ELR (cell line): Measurements from ENCODE around the gene ENOPH1.
"Not testable (repeated sequence)": the region's sequence is repeated elsewhere in the genome, so short reads cannot be mapped to it uniquely, and the experiment has no call there.

ENCODE experiments used
- DNase-seq: peaks from one replicate; pipeline ENCODE4 v3.0.0-alpha.2; 2015; ENCODE audit warnings: low read depth

Gene ENOPH1

DNA sequence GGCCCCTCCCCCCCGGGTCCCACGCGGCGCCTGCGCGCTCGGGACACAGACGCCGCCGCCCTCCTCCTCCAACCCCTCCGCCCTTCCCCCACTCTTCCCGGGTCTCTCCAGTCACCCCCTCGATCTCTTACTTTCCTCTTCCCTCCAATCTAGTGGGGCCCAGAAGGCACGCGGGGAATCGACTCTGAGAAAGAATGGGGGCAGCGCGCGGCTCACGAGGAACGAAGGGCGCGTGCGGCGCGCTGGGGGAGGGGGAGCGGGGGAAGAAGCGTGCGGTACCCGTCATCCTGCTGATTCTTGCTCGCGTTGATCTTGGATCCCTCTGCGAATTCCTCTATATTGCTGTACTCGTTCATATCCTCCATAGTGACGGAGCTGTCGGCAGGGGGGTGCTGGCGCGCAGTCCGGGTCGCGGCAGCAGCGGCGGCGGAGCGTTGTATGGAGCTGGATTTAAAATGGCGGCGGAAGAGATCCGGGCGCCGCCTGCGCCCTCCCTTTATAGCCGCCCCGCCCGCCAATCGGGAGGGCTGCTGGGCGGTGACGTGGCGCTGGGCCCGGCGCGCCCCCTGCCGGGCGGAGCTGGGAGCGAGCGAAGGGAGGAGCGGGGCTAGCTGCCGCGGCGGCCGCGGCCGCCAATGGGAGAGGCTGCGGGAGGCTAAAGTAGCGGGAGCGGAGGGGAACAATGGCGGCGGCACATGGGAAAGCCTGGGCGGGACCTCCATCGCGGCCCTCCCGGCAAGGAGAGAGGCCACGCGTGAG, 1.2 kb upstream of the ENOPH1 start:
- peak; percentile 84 for DNase-seq

DNA sequence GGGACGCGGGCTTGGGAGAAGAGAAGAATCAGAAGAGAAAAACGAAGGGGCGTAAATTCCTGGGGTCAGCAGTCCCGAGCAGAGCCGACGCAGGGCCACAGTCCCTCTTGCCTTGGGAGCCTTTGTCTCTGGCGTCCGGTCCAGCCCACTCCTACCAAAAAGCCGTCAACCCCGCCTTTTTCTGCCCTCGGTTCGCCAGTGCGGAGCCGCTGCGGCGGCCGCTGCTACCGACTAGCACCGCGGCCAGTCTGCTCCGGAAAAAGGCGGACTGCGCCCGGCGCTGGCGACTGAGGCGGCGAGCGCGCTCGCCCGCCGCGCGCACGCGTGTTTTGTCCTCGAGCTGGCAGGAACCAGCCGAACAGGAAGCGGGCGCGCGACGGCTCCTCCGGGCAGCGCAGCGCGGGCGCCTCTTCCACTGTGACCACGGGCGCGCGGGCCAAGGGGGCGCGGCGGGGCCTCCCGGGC, 630 bp upstream of the ENOPH1 start:
- DNase-seq, result no peak

- peak; percentile 54 for DNase-seq
Observed at GRCh38 chr4:82430964-82431745, 765 bp downstream of the ENOPH1 start.

- DNase-seq, result no peak
Observed at GRCh38 chr4:82431831-82432230, 1.4 kb downstream of the ENOPH1 start.

GRCh38 chr4:82432596-82432995, 2.2 kb downstream of the ENOPH1 start:
- DNase-seq, result no peak

DNA sequence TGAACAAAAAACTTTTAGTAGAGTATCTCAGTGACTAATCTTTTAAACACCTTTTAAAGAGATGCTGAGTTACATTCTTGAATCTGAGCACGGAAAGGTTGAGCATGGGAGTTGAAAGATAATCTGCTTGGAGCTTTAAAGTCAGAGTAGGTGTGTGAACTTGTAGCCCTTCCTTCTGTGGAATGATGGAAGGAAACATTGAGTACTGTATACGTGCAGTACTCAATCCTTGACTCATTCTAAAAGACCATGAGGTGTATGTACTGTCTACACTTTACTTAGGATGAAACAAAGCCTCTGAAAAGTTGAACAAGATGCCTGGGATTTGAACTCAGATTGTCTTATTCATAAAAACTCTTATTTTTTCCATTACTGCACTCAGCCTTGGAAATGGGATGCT, 3.4 kb downstream of the ENOPH1 start:
- DNase-seq, result no peak

GRCh38 chr4:82434949-82435348, 4.6 kb downstream of the ENOPH1 start:
- no peak for DNase-seq

DNA sequence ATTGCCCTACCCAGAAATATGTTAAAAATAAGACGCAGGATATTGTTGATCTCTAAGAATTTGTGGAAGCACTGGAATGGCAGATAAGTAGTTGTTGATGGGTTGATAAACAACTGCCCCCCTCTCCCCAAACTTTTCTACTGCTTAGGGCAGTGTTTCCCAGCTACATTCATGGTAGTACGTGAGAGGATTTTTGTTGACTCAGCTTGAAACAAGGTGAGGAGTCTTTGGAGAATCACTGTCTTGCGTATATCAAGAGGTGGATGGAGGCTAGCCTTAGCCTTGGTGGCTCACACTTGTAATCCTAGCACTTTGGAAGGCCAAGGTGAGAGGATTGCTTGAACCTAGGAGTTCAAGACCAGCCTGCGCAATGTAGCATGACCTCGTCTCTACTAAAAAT, 5.7 kb downstream of the ENOPH1 start:
- DNase-seq, result no peak

- DNase-seq, result no peak
Observed at GRCh38 chr4:82436780-82437179, 6.4 kb downstream of the ENOPH1 start.

GRCh38 chr4:82437285-82438005, 7.1 kb downstream of the ENOPH1 start:
- no peak for DNase-seq

DNA sequence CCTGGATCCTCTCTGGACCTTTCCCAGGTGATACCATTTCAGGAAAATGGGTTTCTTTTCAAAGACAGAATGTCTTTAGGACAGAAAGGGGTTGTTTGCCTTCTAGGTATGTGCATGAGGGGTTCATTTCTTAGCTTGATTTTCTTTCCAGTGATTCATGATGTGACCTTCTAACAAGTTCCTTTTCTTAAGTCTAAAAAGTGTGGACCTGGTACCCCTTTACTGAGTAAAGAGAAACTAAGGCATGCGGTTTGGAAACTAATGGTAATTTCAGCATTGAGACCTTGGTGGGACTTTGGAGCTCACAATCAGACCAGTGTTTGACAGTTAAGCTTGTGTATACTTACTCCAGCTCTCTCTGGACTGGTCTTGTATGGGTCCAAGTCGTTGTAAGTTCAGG, 8.7 kb downstream of the ENOPH1 start:
- no peak for DNase-seq

DNA sequence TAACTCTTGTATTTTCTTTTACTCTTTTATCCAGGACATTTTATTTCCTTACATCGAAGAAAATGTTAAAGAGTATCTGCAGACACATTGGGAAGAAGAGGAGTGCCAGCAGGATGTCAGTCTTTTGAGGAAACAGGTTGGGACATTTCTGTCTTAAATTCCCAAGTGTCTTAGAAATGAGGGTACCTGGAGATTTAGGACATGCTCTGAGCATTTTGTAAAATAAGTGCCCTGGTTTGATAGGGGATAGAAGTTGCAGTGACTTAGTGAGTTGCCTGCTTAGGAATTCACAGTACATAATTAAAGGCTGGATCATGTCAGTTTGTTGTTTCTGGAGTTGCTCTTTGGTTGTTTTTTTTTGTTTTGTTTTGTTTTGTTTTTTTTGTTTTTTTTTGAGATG, 17.5 kb downstream of the ENOPH1 start:
- DNase-seq, result no peak

- DNase-seq, result no peak
Observed at GRCh38 chr4:82450966-82451755, 20.8 kb downstream of the ENOPH1 start.

DNA sequence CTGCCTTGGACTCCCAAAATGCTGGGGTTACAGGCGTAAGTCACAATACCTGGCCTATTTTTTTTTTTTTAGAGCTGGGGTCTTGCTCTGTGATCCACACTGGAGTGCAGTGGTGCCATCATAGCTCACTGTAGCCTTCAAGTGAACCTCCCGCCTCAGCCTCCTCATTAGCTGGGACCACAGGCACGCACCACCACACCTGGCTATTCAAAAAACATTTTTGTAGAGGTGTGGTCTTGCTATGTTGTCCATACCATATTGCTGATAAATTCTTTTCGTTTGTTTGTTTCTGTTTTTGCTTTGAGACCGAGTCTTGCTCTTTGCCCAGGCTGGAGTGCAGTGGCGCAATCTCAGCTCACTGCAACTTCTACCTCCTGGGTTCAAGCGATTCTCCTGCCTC, 21.6 kb downstream of the ENOPH1 start:
- DNase-seq, result no peak

- no peak for DNase-seq
Observed at GRCh38 chr4:82457266-82457665, 26.9 kb downstream of the ENOPH1 start.

- DNase-seq, result no peak
Observed at GRCh38 chr4:82458729-82459128, 28.3 kb downstream of the ENOPH1 start.

GRCh38 chr4:82461710-82462109, 31.3 kb downstream of the ENOPH1 start:
- no peak for DNase-seq

DNA sequence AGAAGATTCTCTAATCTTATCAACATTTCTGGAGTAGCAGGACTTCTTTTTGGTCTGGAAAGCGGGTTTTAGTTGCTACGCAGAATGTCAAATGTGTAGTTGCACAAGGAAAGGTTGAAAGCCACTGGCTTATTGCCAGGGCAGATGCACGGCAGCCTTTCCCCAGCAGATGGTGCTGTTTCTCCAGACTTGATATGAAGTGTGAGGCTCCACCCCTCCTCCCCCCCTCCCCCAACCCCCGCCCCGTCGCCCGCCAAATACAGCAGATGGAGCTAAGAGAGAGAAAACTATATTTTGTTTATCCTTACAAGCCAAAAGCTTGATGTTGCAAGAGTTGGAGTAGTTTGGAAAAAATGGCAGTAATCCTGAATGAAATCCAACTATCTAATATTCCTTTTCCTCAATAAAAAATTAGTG, 32.0 kb downstream of the ENOPH1 start:
- peak; percentile 84 for DNase-seq

DNA sequence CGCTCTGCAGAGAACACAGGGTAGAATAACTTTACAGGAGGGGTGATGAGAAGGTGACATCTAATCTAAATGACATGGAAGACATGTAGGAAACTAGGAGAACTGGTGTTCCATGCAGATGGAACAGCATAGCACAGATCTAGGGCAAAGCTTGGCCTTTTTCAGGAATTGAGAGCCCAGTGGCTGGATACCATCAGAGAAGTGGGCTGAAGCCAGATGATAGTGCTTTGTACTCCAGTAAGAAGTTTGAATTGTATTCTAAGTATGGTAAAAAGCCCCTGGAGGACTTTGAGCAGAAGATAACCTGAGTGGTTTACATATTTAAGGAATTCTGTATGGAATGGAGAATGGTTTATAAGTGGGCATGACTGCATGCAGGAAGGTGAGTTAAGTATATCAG, 32.8 kb downstream of the ENOPH1 start:
- no peak for DNase-seq

DNA sequence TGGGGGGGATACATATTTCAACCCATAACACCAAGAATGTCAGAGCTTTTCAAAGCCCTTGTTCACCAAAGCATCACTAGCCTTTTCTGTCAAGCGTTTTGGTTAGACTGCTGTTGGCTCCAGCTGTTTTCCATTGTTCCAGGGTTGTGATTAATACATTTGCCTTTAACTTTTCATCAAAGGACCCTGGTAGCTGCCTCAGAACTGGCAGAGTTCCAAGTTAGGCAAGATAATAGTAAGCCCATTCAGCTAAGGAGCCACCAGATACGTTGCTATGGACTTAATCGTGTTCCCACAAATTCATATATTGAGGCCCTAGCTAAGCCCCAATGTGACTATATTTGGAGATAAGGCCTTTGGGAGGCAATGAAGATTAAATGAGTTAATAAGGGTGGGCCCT, 37.1 kb downstream of the ENOPH1 start:
- no peak for DNase-seq

DNA sequence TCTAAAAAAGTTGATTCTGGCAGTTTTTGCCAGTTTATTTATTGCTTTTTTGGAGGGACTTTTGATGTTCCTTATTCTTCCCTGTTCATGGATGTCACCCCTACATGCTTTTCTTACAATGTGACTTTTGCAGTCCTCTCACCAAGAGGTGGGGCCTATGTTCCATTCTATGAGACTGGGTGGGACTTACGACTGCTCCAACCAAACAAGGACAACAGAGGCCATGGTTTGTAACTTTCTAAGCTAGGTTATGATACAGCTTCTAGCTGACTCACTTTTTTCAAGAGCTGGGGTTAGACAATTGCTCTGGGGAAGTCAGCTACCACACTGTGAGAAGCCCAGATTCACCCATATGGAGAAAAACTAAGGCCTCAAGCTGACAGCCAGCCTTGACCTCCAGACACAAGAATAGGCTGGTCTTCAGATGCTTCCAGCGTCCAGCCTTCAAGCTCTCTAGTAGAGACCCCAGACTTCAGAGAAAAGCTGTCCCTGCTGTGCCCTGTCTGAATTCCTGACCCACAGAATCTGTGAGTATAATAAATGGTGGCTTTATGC, 39.5 kb downstream of the ENOPH1 start:
- peak; percentile 56 for DNase-seq

DNA sequence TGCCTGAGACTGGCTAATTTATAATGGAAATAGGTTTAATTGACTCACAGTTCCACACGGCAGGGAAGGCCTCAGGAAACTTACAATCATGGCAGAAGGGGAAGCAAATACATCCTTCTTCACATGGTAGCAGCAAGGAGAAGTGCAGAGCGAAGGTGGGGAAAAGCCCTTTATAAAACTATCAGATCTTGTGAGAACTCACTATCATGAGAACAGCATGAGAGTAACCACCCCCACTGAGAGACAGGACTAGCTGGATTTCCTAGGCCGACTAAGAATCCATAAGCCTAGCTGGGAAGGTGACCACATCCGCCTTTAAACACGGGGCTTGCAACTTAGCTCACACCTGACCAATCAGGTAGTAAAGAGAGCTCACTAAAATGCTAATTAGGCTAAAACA, 42.7 kb downstream of the ENOPH1 start:
- not testable (repeated sequence) for DNase-seq
